Myocyte (in vitro differentiated cells): Measurements from ENCODE around the gene AXIN1. TPM values are rescaled to one million over a fixed set of nuclear protein-coding genes. Genes with fewer than 3 reads are reported as not detected.

ENCODE experiments used
- DNase-seq: peaks from one replicate; pipeline ENCODE4 v3.0.0-alpha.2; 2012; ENCODE audit warnings: low read depth
- total RNA-seq: library from RNA; depleted of rRNA; stranded (reverse); fragments of >200 nt; gene quantifications from 2 replicates; pipeline ENCODE4 v1.2.3, GENCODE V29; 2014

The AXIN1 gene
- total RNA-seq, 1 donor from 2014 or later: 26.1 TPM

DNA sequence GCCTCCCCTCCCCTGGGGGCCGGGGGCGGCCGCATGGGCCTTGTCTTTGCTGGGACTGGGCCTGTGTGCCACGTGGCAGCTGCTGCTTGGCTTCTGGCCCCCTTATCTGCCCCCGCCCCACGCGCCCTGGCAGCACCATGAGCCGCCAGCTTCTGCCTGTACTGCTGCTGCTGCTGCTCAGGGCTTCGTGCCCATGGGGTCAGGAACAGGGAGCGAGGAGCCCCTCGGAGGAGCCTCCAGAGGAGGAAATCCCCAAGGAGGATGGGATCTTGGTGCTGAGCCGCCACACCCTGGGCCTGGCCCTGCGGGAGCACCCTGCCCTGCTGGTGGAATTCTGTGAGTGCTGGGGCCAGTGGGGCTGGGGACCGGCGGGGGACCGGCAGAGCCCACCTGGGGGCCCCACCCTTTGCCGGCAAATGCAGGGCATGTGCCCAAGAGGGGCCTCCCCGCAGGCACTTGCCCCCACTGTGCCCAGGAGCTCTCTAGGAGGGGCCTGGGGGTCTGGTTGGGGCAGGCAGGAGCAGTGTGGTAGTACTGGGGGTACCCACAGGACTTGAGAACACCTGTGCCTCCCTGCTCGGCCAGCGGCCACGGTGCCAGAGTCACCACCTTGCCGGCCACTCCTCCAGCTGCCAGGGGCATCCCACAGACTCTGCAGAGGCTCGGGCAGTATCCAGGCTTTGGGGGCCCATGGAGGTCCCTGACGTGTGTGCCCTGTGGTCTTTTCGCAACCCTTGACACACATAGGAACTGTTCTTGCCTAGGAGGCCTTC, 69.3 kb downstream of the AXIN1 start, which contains the start of gene PDIA2:
PDIA2 (plus strand) TSS at position 132 of the 773 bp plus-strand sequence; CDS start at position 138, 6 bp downstream.
- no peak for DNase-seq

DNA sequence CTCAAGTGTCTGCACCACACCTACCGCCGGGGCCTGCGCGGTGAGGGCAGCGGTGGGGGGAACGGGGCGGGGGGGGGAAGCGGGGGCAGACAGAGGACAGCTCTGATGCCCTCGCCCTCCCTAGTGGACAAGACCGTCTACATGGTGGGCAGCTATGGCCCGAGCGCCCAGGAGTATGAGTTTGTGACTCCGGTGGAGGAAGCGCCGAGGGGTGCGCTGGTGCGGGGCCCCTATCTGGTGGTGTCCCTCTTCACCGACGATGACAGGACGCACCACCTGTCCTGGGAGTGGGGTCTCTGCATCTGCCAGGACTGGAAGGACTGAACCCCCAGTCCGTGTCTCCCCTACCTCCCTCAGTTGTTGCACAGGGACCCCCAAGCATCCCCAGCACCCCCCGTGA, 70.0 kb downstream of the AXIN1 start:
- DNase-seq: no peak

DNA sequence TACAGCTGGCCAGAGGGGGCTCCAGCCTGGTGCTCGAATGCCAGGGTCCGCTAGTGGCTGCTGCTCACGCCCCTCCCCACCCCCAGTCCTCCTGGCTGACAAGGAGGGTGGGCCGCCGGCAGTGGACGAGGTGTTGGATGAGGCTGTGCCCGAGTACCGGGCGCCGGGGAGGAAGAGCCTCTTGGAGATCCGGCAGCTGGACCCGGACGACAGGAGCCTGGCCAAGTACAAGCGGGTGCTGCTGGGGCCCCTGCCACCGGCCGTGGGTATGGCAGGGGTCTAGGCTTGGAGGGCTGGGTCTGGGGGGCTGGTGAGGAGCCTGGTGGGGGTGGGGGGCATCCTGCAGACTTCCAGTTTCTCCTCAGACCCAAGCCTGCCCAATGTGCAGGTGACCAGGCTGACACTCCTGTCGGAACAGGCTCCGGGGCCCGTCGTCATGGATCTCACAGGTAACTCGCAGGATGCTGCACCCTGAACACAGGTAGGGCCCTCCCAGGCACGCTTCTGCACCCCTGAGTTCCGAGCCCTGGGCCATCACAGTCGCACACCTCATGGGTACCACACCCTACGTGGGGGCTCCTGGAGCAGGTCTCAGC, 70.8 kb downstream of the AXIN1 start:
- no peak for DNase-seq

DNA sequence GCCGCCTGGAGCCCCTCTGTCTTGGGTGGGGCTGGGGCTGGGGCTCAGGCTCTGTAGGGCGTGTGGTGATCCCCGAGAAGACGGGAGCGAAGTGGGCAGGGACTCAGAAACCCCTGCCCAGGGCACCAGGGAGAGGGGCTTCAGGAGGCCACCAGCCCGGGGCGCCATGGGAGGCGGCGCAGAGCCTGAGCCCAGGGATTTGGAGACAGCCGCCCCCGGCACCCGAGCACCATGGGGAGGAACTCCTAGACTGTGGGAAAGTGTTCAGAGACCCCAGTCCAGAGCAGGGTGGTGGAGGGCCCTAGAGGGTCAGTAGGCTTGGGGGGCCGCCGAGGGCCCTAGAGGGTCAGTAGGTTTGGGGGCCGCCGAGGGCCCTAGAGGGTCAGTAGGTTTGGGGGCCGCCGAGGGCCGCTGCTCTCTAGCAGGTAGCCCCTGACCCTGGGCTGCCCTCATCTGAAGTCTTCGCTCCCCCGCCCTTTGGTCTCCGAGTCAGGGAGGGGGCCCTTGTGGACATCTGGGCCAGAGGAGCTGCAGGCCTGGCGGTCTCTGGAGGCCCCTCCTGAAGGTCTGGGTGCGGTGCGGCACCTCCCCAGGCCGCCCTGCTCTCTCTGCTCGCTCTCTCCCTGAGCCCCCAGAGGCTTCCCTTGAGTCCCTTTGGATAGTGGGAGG, 71.4 kb downstream of the AXIN1 start:
- DNase-seq: no peak

DNA sequence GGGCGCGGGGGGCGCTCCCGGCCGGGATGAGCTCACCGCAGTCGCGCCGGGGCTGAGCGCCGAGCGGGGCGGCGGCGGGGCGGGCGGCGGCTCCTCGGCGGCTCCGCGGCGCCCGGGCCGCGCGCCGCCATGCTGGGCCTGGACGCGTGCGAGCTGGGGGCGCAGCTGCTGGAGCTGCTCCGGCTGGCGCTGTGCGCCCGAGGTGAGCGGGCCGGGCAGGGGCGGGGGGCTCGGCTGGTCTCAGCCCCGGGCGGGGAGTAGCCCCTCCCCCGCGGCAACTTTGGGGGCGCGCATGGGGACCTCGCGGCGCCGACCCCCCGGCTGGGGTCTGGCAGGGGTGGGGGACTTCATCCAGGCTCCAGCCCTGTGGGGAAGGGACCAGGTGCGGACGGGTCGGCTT, 72.0 kb downstream of the AXIN1 start, which contains the start of gene ARHGDIG:
ARHGDIG (plus strand) TSS at position 40 of the 400 bp plus-strand sequence; CDS start at position 130, 90 bp downstream.
- no peak for DNase-seq

DNA sequence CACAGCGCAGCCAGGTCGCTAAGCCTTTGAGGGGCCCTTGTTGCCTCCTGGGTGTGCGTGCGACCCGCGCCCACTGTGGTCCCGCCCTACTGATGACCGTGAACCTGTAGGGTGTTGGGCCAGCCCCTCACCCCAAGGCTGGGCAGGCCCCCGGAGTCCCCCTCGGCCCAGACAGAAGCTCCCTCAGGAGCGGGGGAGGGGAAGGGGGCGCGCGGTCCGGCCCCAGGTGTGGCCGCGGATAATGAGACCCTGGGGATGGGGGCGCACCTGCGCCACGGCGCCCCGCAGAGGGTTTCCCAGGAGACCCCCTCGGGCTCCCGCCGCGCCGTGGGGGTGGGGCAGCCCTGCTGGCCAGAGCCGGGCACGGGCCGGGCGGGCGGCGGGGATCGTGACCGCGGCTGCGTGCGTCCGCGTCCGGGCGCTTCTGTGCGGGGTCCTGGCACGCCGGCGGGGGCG, 72.5 kb downstream of the AXIN1 start:
- no peak for DNase-seq

DNA sequence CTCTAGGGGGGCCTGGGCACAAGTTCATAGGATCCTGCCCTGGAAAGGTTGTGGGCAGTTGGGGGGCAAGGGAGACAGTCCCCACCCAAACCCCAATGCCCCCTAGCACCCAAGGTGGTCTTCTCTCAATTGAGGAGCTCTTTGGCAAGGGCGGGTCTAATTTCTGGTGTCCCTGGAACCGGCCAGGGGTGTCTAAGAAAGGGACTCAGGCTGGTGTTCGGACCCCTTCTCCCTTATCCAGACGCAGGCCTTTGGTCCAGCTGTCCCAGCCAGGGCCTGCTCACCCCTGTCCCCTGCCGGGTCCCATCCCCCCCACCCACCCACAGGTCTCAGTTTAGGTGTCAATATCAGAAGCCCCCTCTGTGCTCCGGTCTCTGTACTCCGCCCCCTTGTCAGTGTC, 73.0 kb downstream of the AXIN1 start:
- DNase-seq: no peak

DNA sequence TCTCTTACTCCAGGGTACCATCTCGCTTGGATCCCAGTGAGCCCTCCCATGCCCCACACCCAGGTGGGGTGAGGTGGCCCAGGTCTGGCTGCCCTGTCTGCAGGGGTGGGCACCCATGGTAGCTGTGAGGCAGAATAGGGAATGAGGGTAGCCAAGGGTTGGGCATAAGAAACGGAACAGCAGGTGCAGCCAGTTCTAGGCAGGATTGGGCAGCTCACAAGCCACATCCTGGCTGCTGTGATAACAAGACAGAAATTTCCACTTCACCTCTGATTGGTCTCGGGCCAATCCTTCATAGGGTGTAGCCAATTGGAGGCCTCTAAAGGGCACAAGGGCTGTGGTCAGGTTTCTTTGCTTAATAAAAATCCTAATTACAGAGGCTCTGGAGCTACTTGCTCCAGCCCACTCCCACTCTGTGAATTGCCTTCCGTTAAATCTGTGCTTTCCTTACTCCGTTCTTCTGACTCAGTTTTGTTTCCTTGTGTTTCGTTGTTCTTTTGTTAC, 73.6 kb downstream of the AXIN1 start:
- peak; percentile 60 for DNase-seq

DNA sequence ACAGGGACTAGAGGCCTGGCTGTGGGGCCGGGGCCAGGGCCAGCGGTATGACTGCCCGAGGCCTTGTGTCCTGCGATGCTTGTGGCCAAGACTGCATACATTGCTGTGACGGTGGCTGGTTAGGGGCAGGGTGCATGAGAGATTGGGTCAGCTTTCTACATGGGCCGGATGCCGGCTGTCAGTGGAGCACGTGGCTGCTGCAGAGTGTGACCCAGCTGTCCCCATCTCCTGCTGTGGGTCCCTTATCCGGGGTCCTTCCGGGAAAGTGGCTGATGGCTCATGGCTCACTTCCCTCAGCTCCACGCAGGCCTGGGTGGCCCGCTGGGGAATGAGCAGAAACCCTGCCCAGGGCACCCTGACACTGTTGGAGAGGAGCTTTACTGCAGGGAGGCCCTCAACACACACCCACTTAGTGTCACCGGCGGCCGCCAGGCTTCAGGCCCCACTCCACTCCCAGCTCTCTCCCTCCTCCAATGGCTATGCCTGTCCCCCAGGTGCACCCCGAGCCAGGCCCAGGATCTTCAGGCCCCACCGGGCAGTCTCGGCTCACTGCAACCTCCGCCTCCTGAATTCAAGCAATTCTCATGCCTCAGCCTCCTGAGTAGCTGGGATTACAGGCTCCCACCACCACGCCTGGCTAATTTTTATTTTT, 76.0 kb downstream of the AXIN1 start:
- DNase-seq: no peak

DNA sequence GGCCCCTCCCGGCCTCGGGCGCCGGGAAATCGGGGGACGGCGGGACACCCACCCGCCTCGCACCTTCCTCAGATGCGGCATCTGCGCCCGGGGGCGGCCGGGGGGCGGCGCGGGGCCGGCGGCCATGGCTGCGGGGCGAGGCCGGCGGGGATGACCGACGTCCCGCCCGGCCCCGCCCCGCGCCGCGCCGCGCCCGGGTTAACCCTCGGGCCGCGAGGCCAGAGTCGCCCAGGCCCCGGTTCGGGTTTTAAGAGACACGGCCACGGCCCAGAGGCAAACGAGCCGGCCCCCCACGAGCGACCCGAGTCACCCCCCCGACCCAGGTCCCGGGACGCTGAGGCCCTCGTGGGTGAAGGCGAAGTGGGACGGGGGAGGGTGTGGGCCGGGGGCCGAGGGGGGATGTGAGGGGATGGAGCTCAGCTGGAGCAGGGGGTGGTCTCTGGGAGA, 76.7 kb downstream of the AXIN1 start, which contains the start of gene RGS11:
RGS11 (minus strand) TSS at position 159 of the 447 bp plus-strand sequence; CDS start at position 126, 33 bp downstream.
- no peak for DNase-seq

DNA sequence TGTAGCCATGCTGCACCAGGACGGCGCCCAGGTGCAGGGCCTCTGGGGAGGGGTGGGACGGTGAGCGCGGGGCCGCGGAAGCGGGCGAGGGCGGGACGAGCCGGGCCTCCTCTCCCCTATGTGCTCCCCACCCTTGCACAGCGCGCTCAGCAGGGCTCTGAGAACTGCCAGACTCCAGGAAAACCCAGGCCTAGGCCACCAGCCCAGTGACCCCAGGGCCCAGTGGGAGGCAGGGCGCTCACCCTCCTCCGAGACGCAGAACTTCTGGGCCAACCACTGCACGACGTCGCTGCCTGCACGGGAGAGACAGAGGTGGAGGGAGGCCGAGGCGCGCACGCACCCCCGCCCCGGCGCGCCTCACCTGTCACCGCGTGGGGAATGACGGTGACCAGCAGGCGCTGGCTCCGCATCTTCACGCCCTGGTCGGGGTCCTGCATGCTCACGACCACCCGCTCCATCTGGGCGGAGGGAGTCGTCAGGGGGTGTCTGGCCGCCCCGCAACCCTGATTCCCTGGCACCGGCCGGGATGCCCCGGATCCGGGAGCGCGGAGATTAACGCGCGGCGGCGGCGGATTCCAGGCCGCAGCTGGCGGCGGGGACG, 77.4 kb downstream of the AXIN1 start:
- DNase-seq: no peak

DNA sequence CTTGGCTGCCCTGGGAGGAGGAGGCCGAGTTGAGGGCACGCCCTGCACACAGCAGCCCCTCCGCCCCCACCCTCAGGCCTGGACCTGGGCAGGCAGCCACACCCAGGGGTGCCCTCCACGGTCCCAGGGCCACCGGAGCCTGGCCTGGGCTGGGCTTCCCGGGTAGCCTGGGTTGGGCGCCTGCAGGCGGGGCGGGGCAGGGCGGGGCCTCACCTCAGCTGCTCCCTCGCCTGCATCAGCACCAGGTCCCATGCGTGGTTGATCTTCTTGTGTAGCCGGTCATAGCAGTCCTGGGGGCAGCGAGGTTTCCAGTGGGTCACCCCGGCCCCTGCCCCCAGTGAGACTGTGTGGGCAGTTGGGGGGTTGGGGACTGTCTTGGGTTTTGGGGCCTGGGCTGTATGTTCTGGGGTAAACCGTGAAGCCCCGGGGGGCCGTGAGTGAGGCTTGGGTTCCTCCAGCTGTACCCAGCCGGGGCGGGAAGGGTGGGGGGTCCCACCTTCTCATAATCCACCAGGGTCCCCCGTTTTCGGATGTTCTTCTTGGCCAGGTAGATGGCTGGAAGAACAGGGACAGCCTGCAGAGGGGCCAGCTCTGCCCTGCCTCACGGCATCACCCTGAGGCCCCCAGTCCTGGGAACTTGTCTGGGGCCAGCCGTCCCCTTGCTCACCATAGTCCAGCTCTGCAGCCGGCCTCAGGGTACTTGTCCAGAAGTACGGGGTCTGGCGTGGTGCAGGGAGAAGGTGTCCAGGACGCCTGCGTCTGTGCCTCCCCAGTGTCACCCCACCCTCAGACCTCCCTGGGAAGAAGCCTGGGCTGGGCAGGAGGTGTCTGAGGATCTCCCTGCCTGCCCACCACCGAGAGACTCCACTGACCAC, 78.7 kb downstream of the AXIN1 start:
- no peak for DNase-seq

DNA sequence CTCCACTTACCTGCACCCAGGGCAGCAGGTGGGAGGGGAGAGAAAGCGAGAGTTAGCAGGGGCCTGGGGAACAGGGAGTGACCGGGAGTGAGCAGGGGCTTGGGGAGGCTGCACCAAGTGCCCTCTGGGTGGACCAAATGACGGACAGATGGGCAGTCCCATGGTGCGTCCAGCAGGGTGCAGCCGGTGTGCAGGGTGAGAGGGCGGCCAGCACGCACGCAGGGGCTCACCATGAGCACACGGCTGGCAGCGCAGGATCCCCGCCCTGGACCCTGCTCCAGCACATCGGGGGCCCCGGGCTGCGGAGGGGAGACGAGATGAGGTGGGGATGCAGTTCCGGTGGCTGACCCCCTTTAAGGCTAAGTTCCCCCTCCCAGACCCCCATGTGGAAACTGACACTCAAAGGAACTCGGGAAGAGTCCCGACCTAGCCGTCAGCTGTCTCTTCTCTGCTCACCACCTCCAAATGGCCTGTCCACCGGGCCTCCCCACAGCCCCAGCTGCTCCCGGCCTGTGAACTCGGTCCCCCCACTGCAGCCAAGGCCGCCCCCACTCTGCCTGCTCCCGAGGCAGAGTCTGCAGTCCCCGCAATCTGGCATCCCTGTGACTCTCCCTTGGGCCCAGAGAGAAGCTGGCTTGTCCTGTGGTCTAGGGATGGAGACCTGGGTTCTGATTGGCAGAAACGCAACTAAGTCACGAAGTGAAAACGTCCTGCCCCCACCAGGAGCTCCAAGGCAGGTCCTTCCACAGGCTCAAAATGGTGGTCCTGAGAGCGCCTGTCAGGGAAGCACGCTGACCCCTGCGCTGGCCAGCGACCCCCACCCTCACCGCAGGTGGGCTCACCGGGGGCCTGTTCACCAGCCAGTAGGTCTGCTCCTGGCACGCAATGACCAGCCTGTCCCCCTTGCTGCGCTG, 79.6 kb downstream of the AXIN1 start:
- peak; percentile 18 for DNase-seq

DNA sequence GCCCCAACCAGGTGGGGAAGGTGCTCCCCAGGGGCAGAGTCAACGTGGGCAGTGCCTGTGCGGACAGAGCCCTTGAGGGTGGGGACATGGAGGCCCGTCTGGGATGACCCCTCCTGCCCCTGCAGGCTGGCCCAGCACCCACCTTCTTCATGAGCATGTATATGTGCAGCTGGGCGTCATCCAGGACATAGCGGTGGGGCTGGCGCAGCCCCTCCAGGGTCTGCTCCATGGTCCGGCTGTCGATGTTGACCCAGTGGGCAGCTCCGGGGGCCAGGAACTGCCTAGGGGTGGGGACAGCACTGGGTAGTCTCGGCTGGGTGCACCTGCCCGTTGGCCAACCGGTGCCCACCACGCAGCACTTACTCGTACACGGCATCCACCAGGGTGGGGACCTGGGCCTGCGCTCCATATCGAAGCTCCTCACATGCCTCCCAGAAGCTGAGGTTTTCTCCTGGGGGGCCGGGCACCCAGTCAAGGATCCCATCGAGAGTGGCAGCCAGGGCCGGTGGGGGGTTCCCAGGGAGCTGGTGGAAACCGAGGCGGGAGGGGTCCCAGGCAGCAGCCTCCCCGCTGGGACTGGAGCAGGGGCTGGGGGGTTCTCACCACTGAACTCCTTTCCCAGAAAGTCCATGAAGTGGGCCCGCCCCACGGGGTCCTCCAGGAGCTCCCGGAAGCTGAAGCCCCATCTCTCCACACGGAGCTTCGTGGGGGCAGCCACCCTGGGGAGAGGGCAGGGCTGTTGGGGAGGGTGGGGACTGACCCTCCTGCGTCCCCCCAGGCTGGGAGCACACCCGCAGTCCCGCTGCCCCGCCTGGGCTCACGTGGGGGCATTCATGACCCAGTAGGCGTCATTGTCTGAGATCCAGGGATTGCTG, 81.9 kb downstream of the AXIN1 start:
- DNase-seq: no peak

DNA sequence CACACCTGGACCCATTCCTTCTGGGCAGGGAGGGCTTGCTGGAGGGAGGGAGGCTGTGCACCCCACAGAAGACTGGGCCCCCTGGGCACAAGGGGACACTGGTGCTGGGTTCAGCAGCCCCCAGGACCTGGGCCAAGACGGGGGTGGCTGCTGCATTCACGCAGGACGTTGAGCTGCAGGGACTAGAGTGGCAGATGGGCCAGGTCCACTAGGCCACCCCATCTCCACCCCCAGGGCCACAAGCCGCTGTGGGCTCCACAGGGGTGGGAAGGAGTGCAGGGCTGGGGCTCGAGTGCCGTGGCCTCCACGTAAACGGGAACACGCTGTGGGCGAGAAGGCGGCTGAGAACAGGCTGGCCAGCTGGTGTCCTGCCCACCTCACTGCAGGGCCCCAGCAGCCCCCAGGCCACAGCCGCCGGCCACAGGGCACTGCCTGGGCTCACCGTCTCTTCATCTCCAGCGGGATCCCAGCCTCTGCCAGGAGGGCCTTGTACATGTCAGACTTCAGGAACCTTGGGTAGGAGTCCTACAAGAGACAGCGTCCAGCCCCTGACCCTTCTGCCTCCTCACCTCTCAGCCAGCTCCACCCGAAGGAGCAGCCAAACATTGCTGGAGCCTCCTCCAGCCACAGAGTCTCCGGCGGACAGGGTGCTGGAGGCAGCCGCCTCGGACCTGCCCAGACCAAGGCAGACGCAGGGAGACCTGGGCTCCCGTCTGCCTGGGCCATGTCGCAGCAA, 83.3 kb downstream of the AXIN1 start:
- no peak for DNase-seq

DNA sequence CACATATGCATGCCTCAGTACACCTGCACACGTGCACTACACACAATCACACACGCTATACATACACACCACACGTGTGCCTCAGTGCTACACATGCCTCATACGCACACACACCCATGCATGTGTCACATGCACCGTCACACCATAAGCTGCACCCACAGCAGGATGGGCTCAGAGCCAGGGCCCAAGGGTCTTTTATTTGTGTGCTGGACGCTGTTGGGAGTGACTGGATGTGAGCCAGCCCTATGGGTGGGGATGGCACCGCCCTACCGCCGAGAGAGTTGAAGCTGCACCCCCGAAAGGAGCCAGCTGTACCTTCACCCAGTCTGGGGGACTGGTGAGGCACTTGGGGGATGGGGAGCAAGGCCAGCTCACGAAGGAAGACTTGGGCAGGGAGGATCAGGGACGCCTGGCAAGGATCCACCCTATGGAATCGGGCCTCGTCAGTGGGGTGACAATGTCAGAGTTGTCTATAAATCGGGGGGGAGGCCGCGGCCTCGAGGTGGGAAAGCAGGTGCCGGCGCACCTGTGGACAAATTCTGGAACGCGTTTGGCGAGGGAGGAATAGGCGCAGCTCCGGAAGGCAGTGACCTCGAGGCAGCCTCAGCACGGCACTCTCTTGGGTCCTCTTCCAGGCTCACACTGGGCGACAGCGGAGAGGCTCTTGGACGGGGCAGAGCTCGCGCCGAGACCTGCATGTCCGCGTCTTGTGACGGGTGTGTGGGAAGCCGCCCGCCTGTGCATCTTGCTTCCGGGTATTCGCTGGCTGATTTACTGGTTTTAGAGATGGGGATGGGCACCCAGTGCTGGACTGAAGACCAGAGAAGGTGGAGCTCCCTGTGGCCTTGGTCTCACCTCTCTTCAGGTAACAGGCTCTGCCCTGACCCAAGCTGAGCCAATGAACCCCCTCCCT, 84.1 kb downstream of the AXIN1 start:
- no peak for DNase-seq
